ENCODE measurements around the gene KLHDC4.

KLHDC4 gene

GRCh38 chr16:87733190-87733589, 32.6 kb downstream of the KLHDC4 start:
- TF ChIP-seq, protein P1, sequence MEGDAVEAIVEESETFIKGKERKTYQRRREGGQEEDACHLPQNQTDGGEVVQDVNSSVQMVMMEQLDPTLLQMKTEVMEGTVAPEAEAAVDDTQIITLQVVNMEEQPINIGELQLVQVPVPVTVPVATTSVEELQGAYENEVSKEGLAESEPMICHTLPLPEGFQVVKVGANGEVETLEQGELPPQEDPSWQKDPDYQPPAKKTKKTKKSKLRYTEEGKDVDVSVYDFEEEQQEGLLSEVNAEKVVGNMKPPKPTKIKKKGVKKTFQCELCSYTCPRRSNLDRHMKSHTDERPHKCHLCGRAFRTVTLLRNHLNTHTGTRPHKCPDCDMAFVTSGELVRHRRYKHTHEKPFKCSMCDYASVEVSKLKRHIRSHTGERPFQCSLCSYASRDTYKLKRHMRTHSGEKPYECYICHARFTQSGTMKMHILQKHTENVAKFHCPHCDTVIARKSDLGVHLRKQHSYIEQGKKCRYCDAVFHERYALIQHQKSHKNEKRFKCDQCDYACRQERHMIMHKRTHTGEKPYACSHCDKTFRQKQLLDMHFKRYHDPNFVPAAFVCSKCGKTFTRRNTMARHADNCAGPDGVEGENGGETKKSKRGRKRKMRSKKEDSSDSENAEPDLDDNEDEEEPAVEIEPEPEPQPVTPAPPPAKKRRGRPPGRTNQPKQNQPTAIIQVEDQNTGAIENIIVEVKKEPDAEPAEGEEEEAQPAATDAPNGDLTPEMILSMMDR (IDR thresholded peaks at IDR 0.05), result no peak

DNA sequence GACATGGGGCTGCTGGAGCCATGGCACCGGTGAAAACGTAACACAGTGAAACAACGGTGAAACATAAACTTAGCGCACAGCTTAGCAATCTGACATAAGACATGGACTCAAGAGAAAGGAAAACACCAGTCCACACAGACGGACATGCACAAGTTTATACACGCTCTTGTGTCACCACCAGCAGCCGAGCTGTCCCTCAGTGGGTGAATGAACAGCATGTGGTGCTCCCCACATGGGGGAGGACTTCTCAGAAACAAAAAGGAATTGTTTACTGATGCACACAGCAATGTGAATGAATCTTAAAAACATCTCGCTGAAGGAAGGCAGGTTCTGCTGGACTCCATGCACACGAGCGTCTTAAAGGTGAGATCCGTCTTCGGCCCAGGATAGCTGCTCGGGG, 34.2 kb downstream of the KLHDC4 start:
- TF ChIP-seq, protein P1 (IDR thresholded peaks at IDR 0.05), result no peak

DNA sequence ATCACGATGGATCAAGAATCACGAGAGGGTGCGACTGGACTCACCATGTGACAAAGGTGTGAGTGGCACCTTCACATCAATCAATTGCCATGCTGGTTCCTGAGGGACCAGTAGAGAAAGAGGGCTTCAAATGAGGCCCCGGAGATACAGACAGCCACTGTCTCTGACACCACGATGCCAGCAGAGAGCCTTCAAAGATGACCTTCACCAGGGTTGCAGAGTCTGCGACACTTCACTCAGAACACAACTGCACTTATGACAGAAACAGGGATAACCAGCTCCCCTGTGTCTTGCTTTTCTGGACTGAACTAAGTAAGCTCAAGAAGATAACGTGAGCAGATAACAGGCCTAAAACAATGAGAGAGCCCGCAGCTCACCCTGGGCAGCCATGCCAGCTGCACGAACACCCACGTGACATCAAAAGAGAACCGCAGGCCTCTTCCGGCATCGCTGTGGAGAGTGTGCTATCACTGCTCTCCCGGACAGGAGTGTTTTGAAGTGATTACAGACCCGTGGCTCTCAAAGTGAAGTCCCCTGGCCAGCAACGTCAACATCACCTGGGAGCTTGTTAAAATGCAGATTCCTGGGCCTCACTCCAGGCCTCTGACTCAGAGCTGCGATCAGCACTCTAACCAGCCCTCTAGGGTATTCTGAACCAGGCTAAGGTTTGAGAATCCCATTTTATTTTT, 36.4 kb downstream of the KLHDC4 start:
- TF ChIP-seq, protein P1 (IDR thresholded peaks at IDR 0.05), result no peak

- TF ChIP-seq, protein P1 (IDR thresholded peaks at IDR 0.05), result no peak
Observed at GRCh38 chr16:87728026-87728425, 37.8 kb downstream of the KLHDC4 start.

DNA sequence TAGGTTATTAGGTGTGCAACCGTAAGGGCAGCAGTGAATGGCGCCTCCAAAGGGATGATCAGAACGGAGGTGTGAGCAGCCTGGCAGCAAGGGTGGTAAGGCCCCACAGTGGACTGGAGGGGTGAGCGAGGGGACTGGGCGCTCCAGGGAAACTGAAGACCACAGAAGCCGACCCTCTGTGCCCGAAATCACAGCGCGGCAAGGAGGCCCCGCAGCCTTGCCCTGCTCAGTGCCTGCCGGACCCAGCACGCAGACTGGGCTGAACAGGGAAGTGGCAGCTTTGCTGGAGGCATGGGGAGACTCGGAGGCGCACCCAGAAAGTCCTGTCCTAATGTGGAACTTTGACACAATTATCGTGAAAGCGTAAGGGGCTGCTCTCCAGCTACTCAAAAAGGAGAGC, 38.4 kb downstream of the KLHDC4 start:
- TF ChIP-seq, protein P1 (IDR thresholded peaks at IDR 0.05), result no peak

DNA sequence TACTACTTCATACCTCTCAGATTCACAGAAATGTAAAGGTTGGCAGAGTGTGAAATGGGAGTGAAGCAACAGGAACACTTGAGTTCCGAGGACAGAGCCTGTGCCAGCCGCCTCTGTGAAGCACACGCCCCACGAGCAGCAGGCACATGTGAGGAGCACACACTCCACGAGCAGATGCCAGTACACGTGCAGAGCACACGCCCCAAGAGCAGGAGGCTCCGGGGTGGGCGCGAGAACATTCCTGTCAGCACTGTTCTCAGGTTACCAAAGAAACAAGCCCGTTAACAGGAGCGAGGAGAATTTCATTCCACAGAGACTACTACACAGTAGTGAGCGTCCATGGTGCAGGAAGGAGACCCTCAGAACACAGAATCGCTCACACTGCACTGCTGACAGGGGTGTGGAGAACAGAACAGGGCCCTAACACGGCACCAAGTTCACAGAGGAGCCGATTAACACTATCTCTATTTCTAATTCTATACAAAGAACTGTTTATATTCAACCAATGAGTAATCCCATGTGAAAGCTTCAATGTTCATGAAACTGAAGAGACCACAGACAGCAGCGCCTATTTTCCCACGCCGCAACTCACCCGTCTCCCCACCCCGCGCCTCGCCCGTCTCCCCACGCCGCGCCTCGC, 40.1 kb downstream of the KLHDC4 start:
- TF ChIP-seq, protein P1 (IDR thresholded peaks at IDR 0.05), result no peak

- TF ChIP-seq, protein P1 (IDR thresholded peaks at IDR 0.05), result no peak
Observed at GRCh38 chr16:87724490-87725291, 41.1 kb downstream of the KLHDC4 start.
